ENCODE data around the gene KIAA0513.

KIAA0513 gene

DNA sequence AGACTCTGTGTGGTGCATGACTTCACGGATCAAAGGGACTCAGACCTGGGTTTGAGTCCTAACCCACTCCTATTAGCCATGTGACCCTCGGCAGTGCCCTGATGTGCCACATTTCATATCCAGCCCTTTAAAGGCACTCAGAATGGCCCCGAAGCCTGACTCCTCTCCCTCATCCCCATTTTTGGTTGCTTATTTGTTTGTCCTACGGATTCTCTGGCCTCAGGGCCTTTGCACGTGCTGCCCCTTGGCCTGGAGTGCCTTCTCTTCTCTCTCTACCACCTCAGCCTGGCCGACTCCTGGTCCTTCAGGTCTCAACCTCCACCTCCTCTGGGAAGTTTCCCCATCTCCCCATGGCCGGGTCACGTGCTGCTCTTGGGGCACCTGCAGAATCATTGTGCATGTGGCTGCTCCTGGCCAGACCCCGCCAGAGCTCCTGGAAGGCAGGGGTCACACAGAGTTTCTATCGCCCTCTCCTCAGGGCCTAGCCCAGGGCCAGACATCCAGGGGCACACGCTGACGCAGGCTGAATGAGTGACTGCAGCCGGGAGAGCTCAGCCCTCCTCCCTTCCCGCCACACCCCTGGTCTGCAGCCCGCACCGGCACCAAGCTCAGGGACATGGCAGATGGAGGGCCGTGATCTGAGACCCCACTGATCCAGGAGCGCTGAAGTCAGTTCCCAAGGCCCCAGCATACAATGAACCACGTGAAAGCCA lies 106.6 kb downstream of the KIAA0513 start:
- no peak for DNase-seq (ENCODE audit: low read depth in 2 of 2)

GRCh38 chr16:85134789-85135142 lies 107.2 kb downstream of the KIAA0513 start:
- no peak for DNase-seq (ENCODE audit: low read depth in 2 of 2)

GRCh38 chr16:85136213-85136701 lies 108.7 kb downstream of the KIAA0513 start:
- no peak for DNase-seq (ENCODE audit: low read depth in 2 of 2)

- DNase-seq (ENCODE audit: low read depth in 2 of 2) = no peak
These were observed 109.2 kb downstream of the KIAA0513 start for GRCh38 chr16:85136702-85137322.

GRCh38 chr16:85137323-85138072 lies 109.9 kb downstream of the KIAA0513 start:
- DNase-seq (ENCODE audit: low read depth in 2 of 2) = no peak

GRCh38 chr16:85138073-85138824 lies 110.7 kb downstream of the KIAA0513 start:
- no peak for DNase-seq (ENCODE audit: low read depth in 2 of 2)

- DNase-seq (ENCODE audit: low read depth in 2 of 2) = no peak
These were observed 111.4 kb downstream of the KIAA0513 start for GRCh38 chr16:85138825-85139627.

GRCh38 chr16:85139881-85140339 lies 112.3 kb downstream of the KIAA0513 start:
- DNase-seq (ENCODE audit: low read depth in 2 of 2) = no peak

DNA sequence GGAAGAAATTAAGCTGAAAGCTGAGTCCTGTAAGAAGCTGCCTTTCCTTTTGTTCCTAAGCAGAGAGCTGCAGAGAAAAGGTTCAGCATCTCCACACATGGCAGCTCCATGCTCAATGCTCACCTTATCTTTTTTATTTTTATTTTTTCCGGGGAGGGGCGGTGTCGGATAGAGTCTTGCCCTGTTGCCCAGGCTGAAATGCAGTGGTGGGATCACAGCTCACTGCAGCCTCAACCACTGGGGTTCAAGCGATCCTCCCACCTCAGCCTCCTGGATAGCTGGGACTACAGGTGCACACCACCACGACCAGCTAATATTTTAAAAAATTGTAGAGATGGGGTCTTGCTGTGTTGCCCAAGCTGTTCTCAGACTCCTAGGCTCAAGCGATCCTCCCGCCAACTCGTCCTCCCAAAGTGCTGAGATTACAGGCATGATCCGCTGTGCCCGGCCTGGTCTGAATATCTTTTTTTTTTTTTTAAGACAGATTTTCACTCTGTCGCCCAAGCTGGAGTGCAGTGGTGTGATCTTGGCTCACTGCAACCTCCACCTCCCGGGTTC lies 112.9 kb downstream of the KIAA0513 start:
- DNase-seq (ENCODE audit: low read depth in 2 of 2) = no peak

DNA sequence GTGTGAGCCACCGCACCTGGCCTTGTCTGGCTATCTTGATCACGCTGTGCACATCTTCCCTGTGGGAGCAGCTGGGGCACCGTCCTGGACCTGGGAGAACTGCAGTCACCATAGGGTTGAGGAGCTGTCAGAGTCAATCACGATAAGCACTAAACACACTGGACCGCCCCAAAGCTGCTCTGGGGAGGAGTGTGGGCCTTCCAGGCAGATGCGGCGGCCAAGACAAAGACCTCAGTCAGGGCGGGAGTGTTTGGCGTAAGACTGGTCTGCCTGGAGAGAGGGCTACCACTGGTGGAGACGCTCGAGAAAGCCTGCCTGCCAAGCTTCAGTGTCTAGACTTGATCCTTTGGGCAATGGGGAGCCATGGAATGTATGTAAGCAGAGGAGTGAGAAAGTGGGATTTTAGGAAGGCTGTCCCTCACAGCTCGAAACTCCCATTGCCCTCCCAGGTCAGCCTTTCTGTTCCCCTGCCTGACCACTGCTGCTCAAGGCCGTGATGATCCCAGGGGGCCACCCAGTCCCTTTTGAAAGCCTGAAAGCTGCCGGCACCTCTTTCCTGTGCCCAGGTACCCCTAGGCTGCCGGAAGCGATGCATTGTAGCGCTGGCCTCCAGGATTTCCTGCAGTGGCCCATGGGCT lies 114.0 kb downstream of the KIAA0513 start:
- DNase-seq (ENCODE audit: low read depth in 2 of 2) = no peak

- DNase-seq (ENCODE audit: low read depth in 2 of 2) = no peak
These were observed 114.5 kb downstream of the KIAA0513 start for GRCh38 chr16:85142129-85142513.

- no peak for DNase-seq (ENCODE audit: low read depth in 2 of 2)
These were observed 115.2 kb downstream of the KIAA0513 start for GRCh38 chr16:85142771-85143211.
